ENCODE data around the gene PUS1. TPM values are rescaled to one million over a fixed set of nuclear protein-coding genes. Genes with fewer than 3 reads are reported as not detected.
A peak's percentile ranks its signal among the peaks of the same experiment; 100 is the strongest.
"Not testable (repeated sequence)": the region's sequence is repeated elsewhere in the genome, so short reads cannot be mapped to it uniquely, and the experiment has no call there.

The PUS1 gene
- total RNA-seq, 1 experiment from 2014 or later: 42.1 TPM

DNA sequence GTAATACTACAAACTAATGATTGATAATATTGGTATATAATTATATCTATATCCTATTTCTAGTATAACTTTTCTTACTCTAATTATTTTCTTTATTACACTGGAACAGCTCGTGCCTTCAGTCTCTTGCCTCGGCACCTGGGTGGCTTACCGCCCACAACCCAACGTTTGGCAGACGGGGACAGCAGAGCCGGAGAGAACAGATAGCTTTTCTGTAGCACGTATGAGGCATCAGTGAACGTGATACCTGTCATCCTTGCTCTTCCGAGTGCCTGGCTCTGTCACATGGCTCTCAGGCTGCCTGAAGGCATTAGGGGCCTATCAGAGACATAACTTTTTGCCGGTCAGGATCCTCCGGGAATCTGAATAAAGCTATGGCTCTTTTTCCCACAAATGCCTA lies 5.5 kb downstream of the PUS1 start:
- no peak for DNase-seq (ENCODE audit: low read depth)

DNA sequence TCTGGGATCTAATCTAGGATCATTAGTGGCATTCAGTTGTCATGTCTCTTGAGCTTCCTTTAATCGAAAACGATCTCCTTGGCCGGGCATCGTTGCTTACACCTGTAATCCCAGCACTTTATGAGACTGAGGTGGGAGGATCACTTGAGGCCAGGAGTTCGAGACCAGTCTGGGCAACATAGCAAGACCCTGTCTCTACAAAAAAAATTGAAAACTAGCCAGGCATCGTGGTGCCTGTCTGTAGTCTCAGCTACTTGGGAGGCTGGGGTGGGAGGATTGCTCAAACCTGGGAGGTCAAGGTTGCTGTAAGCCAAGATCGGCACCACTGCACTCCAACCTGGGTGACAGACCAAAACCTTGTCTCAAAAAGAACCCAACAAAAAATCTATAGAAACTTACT lies 9.0 kb downstream of the PUS1 start:
- no peak for DNase-seq (ENCODE audit: low read depth)

DNA sequence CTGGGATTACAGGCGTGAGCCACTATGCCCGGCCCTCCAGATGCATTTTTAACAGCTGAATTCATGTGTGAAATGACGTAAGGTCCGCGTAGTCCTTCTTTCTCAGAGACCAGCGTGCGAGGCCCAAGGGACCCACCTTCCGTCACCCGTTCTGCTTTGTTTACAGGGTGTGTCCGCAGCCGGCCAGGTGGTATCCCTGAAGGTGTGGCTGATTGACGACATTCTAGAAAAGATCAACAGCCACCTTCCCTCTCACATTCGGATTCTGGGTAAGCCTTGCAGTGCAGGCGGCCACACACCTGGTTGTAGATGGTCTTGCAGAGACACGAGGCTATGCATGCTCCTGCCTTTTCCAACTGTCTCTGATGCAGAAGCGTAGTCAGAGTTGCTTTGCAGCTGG lies 9.9 kb downstream of the PUS1 start:
- no peak for DNase-seq (ENCODE audit: low read depth)

DNA sequence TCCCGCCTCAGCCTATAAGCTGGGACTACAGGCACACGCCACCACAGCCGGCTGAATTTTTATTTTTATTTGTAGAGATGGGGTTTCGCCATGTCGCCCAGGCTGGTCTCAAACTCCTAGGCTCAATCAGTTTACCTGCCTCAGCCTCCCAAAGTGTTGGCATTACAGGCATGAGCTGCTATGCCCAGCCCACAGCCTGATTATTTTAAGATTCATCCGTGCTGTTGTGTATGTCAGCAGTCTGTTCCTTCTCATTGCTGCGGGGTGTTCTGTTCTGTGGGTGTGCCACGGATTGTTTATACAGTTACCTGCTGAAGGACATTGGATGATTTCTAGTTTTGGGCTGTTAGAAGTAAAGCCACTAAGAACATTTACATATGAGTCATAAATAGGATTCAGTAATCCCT lies 11.1 kb downstream of the PUS1 start:
- DNase-seq (ENCODE audit: low read depth): no peak

DNA sequence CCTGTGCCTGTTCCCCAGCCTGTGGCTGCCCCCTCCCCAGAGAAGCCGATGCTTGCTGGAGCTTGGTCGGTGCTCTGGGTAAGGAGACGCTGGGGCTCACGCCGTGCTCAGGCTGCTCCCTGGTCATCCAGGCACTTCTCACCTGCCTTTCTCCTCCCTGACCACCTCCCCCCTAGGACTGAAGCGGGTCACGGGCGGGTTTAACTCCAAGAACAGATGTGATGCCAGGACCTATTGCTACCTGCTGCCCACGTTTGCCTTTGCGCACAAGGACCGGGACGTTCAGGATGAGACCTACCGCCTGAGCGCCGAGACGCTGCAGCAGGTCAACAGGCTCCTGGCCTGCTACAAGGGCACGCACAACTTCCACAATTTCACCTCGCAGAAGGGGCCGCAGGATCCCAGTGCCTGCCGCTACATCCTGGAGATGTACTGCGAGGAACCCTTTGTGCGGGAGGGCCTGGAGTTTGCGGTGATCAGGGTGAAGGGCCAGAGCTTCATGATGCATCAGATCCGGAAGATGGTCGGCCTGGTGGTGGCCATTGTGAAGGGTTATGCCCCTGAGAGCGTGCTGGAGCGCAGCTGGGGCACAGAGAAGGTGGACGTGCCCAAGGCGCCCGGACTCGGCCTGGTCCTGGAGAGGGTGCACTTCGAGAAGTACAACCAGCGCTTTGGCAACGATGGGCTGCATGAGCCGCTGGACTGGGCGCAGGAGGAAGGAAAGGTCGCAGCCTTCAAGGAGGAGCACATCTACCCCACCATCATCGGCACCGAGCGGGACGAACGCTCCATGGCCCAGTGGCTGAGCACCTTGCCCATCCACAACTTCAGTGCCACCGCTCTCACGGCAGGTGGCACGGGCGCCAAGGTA lies 12.3 kb downstream of the PUS1 start:
- no peak for DNase-seq (ENCODE audit: low read depth)

DNA sequence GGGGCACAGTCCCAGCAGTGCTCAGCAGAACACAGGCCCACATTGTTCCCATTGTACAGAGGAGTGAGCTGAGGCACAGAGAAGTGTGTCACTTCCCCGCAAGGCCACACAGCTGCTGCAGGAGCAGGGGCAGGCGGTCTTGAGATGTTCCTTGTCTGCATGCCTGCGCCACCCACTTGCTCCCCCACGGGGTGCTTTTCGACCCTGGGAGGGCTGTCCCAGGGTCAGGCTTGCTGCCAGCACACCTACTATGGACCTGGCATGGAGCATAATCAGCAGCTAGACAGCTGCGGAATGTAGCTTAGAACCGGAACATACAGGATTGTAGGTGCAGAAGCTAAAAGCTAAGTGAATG lies 12.9 kb downstream of the PUS1 start:
- DNase-seq (ENCODE audit: low read depth): no peak

DNA sequence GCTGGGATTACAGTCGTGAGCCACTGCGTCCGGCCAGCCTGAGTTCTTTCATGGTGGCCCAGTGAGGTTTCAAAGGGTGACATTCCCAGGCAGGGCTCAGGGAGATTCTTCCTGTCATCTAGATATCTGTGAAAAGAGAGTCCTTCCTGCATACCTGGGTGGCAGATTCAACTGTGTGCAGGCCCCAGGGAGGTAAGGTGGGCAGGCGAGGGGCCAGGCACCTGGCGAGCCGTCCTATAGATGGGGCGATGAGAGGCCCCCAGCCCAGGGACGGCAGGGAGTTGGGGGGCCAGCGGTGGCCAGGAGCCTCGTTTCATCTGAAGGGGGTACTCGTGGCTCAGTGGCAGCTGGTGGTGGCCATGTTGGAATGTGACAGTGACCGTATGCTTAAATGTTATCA lies 13.6 kb downstream of the PUS1 start:
- DNase-seq (ENCODE audit: low read depth): no peak

DNA sequence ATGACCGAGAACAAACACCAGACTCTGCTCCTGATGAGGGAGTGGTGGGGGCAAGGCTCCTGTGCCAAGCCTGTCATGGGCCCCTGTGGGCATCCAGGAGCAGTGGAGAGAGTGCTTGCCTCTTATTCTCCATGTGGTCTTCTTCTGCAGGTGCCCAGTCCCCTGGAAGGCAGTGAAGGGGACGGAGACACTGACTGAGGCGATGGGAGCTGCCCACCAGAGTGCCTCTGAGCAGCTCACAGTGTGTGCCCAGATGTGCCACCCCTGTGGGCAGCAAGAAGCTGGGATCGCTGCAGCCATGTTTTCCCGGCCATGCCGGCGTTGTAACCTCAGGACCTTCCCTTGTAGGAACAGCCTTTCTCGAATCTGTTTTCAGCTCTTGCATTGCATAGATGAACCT lies 14.3 kb downstream of the PUS1 start:
- DNase-seq (ENCODE audit: low read depth): no peak

DNA sequence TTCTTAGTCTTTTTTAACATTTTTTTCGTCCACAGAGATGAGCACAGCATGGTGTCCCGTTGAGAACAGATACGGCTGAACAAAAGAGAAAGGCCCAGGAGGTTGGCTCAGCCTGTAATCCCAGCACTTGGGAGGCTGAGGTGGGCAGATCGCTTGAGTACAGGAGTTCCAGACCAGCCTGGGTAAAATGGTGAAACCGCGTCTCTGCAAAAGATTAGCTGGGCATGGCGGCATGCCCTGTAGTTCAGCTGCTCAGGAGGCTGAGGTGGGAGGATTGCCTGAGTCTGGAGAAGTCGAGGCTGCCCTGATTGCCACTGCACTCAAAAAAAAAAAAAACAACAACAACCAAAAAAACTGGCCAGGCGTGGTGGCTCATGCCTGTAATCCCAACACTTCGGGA lies 14.8 kb downstream of the PUS1 start:
- no peak for DNase-seq (ENCODE audit: low read depth)

DNA sequence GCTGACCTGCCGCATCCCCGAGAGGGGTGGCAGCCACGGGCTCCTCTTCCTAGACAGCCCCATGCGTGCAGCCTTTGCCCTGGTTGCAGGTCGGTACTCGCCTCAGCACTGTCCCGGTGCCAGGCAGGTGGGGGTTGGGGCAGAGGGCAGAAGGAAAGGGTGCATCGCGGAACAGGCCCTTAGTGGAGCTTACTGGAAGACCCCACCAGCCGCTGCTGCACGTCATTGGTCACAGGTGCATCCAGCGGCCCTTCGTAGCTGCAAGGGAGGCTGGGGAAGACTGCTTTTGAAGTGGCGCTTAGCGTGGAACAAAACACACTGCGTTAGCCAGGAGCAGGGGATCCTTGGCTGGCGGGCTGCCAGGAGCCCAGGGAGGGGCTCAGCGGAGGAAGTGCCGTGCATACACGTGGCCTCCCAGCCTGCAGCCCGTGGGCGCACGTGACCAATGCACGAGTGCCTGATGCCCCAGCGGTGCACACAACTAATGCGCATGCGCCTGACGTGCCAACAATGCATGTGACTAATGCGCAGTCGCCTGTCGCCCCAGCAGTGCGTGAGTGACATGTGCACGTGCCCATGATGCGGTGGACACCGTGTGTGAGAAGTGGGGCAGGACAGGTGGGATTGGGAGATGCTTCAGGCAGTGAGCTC lies 15.7 kb downstream of the PUS1 start:
- DNase-seq (ENCODE audit: low read depth): no peak

DNA sequence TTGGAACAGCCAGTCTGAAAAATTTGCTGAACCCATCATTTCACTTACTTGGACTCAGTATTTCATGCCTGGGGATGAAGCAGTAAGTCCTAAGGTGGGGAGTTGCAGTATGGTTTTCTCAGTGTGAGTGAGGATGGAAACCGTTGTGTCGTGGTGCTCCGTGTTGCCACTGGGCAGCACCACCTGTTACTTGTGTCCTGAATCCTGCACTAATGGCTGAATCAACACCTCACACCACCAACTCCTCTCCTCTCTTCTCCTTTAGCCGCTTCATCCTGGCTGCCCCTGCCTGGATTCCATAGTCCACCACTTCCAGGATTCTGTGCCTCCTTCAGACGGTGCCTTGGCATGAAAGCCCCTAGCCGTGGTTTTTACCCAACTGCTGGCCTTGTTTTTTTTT lies 17.7 kb downstream of the PUS1 start:
- DNase-seq (ENCODE audit: low read depth): no peak

DNA sequence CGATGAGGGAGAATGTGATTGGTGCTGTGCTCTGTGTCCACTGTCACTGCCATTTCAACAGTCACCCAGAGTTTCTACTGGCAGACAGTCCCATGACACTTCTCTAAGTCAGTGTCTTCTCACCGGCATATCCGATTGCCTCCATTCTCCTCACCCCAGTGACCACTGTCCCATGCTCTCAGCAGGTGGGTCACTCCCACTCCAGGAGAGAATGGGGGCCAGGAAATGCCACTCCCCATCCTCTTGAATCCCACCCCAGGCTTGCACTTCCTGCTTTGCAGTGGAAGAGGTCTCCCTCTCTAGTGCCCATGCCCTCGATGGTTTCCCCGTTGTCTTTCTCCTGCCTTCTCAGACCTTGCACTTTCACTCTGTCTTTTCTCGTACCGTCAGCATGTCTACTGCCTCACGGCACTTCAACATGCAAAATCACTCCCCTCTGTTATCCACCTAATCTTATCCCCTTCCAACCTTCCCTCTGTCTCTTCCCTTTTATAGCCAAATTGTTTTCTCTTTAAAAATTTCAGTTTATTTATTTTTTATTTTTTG lies 18.5 kb downstream of the PUS1 start:
- no peak for DNase-seq (ENCODE audit: low read depth)

DNA sequence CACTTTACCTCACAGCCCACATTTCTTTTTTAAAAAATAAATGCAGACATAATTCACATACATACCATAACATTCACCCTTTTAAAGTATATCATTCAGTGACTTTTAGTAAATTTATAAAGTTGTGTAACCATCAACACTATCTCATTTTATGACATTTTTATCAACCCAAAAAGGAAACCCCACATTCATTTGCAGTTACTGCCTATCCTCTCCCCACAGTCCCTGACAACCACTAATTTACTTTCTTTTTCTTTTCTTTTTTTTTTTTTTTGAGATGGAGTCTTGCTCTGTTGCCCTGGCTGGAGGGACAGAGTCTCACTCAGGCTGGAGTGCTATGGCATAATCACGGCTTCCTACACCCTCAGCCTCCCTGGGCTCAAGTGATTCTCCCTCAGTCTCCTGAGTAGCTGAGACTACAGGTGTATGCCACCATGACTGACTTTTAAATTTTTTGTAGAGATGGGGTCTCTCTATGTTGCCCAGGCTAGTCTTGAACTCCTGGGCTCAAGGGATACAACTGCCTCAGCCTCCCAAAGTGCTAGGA lies 19.2 kb downstream of the PUS1 start:
- no peak for DNase-seq (ENCODE audit: low read depth)

DNA sequence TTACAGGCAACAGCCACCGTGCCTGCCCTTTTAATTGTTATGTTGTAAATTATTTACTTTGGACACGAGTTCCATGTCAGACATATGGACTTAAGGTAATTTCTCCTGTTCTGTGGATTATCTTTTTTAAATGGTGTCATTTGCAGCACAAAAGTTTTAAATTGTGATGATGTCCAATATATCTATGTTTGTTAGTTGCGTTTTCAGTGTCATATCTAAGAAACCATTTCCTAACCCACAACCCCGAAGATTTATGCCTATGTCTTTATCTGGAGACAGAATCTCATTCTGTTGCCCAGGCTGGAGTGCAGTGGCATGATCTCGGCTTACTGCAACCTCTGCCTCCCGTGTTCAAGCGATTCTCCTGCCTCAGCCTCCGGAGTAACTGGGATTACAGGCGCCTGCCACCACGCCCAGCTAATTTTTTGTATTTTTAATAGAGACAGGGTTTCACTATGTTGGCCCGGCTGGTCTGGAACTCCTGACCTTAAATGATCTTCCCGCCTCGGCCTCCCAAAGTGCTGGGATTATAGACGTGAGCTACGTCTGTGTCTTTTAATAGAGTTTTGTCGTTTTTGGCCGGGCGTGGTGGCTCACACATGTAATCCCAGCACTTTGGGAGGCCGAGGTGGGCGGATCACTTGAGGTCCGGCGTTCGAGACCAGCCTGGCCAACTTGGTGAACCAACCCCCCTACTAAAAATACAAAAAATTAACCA lies 19.8 kb downstream of the PUS1 start:
- DNase-seq (ENCODE audit: low read depth): not testable (repeated sequence)

DNA sequence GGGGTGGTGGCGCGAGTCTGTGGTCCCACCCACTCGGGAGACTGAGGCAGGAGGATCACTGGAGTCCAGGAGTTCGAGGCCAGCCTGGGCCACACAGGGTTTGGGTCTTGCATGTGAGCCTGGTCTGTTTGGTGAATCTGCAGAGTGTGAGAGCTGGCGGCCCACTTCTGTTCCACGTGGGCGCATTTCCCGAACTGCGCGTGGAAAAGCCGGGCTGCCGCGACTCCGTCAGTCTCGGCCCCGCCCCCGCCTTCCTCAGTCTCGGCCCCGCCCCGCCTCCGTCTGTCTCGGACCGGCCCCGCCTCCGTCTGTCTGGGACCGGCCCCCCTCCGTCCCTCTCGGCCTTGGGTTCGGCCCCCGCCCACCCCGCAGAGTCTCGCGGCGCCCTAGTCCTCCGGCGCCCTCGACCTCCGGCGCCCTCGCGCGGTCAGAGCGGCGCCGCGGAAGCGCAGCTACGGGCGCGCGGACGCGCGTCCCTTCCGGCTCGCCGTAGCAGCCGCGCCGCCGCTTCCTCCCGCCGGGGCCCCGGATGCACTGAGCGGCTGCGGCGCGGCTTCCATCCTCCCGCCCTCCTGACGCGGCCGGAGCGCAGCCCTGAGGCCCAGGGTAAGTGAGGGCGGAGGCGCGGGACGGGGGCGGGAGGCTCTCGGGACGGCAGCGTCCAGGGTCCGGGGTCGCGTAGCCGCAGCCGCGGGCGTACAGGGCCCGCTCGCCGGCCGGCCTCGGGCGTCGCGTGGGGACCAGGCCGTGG lies 20.5 kb downstream of the PUS1 start, which contains the start of gene EP400:
Gene EP400 (plus strand): TSS at position 512 of the 751 bp plus-strand sequence. CDS start 10,678 bp downstream, outside the sequence.
- DNase-seq (ENCODE audit: low read depth): peak; percentile 84

DNA sequence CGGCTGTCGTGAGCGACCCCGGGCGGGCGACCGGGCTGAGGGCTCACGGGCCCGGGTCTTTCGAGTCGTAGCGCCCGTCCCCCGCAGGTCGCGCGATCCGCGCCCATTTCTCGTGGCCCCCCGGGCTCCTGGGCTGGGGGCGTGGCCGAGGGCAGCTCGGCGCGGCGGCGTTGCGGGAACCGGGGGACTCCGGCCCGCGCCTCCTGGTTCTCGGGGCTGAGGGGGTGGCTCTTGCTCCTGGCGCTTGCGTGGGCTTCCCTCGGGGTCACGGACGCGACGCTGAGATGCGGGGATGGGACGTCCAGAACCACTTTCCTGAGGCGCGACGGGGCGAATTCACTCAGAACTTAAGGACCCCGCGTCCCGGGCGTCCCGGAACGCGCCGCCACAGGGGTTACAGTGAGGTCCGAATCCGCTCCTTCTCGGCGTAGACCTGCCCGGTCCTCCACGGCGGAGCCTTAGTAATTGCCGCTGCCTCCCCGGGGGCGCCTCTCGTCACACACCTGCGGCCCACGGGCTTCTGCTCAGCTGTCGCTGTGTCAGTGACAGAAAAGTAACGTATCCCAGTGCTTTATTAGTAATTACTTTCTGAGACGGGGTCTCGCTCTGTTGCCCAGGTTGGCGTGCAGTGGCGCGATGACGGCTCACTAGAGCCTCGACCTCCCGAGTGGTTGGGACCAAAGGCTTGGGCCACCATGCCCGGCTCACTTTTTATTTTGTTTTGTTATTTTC lies 21.3 kb downstream of the PUS1 start:
- no peak for DNase-seq (ENCODE audit: low read depth)

DNA sequence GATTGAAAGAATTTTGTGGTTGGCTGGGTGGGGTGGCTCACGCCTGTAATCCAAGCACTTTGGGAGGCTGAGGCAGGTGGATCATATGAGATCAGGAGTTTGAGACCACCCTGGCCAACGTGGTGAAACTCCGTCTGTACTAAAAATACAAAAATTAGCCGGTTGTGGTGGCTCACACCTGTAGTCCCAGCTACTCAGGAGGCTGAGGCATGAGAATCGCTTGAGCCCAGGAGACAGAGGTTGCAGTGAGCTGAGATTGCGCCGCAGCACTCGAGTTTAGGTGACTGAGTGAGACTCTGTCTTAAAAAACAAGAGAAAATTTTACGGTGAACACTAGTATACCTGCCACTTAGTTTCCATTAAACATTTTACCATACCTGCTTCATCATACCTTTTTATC lies 24.7 kb downstream of the PUS1 start:
- DNase-seq (ENCODE audit: low read depth): not testable (repeated sequence)

DNA sequence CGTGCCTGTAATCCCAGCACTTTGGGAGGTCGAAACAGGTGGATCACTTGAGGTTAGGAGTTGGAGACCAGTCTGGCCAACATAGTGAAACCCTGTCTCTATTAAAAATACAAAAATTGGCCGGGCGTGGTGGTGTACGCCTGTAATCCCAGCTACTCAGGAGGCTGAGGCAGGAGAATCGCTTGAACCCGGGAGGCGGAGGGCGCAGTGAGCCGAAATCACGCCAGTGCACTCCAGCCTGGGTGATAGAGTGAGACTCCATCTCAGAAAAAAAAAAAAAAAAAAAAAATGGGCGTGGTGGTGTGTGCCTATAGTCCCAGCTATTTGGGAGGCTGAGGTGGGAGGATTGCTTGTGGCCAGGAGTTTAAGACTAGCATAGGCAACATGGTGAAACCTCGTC lies 25.4 kb downstream of the PUS1 start:
- not testable (repeated sequence) for DNase-seq (ENCODE audit: low read depth)

DNA sequence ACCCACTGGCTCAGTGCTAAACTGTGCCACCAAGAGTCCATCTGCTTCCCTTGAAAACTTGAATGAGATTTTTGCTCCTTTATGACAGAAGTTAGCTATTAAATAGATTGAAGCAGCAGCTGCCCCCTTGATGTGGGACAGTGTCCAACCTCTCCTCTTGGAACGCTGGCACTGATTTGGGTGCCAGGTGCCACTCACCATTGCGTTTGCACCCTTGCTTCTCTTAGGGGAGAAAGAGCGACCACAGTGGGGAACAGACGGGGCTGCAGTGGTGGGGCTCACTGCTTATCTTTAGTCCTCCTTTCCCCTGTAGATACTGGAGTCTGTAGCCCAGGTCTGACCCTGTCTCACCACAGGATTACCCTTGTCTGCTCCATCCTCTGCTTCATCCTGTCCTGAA lies 30.0 kb downstream of the PUS1 start:
- DNase-seq (ENCODE audit: low read depth): no peak

All from HT1080 (cell line).